ENCODE data around the gene ERICH4.

Gene ERICH4

GRCh38 chr19:41437944-41438574 is 4.9 kb upstream of the ERICH4 start:
- DNase-seq (ENCODE audit: extremely low read depth, low read depth) = no peak
- no peak for TF ChIP-seq CTCF (IDR thresholded peaks at IDR 0.05; ENCODE audit: low read depth, low read length)

DNA sequence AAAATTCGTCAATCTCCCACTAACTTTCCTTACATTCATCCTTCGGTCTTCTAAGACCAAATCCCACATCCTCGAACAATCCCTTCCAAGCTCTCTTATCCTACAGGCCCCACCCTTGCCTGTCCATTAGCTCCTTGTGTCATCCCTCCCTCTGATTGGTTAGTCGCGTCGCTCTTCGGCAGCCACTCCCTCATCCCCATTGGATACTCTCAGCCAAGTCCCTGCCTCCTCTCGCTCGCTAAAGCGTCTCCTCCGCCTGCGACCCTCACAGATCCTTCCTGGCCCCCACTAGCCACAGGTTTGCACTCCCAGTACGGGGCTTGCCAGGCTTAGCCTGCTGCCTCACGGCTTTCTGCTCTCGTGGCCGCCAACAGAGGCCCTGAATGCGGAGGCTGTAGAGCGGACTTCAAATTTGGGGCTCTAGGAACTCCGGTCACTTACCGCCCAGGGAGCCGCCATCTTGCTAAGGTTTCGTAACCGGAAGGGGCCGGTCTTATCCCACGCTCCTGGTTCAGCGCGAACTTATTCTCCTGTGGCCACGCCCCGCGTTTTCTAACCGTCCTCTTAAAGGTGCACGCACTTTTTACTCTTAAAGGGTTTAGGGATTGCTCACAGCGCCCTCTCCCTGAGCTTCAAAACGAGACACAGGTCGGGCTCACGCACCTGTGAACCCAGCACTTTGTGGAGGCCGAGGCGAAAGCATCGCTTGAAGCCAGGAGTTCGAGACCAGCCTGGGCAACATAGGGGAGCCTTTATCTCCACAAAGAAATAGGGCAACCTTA is 3.3 kb upstream of the ERICH4 start, which contains the start of gene DMAC2:
Gene DMAC2 (minus strand): TSS at position 472 of the 782 bp plus-strand sequence. CDS start 13 bp downstream, at position 459.
- peak; percentile 88 for DNase-seq (ENCODE audit: extremely low read depth, low read depth)
- TF ChIP-seq CTCF (IDR thresholded peaks at IDR 0.05; ENCODE audit: low read depth, low read length) = peak; percentile 46

DNA sequence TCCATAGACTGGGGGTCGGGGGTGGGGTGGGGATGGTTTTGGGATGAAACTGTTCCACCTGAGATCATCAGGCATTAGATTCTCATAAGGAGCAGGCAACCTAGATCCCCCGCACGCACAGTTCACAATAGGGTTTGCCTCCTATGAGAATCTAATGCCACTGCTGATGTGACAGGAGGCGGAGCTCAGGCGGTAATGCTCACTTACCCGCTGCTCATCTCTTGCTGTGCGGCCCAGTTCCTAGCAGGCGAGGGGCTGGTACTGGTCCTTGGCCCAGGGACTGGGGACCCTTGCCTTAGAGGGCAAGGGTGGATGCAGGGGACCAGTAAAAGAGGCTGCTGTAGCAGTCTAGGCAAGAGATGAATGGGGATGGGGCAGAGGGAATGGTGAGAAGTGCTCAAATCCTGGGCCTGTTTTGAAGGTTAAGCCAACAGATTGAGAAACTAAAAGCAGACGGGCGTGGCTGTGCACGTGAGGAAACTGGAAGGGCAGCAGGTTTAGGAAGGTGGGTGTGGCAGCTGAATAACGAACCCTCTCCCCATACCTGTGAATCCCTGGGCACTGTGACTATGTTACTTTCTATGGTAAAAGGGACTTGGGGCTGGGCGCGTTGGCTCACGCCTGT is 1.5 kb upstream of the ERICH4 start:
- no peak for DNase-seq (ENCODE audit: extremely low read depth, low read depth)
- no peak for TF ChIP-seq CTCF (IDR thresholded peaks at IDR 0.05; ENCODE audit: low read depth, low read length)

DNA sequence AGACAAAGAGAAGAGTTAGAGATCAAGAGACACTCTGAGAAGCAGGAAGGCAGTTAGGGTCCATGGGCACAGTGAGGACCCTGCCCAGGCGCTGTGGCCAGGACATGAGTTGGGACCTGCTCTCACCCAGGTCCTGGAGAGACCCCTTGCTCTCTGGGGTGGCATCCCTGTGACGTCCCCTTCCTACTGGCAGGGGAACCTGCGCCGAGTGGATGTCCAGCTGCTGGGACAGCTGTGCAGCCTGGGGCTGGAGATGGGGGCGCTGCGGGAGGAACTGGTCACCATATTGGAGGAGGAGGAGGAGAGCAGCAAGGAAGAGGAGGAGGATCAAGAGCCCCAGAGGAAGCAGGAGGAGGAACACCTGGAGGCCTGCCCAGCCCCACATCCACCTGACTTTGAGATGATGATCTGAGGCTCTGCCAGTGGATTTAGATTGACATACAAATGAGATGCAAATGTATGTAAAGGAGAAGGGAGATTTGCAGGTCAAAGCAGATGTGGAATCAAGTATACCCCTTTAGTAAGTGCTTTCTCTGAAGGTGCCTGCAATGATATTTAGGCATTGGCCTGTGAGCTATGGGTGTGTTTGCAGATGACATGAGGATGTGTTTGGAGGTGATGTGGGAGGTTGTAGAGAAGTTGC is 978 bp downstream of the ERICH4 start:
- TF ChIP-seq CTCF (IDR thresholded peaks at IDR 0.05; ENCODE audit: low read depth, low read length) = no peak
- no peak for DNase-seq (ENCODE audit: extremely low read depth, low read depth)

- no peak for DNase-seq (ENCODE audit: extremely low read depth, low read depth)
- TF ChIP-seq CTCF (IDR thresholded peaks at IDR 0.05; ENCODE audit: low read depth, low read length) = no peak
Observed at GRCh38 chr19:41445575-41445974, 2.6 kb downstream of the ERICH4 start.

DNA sequence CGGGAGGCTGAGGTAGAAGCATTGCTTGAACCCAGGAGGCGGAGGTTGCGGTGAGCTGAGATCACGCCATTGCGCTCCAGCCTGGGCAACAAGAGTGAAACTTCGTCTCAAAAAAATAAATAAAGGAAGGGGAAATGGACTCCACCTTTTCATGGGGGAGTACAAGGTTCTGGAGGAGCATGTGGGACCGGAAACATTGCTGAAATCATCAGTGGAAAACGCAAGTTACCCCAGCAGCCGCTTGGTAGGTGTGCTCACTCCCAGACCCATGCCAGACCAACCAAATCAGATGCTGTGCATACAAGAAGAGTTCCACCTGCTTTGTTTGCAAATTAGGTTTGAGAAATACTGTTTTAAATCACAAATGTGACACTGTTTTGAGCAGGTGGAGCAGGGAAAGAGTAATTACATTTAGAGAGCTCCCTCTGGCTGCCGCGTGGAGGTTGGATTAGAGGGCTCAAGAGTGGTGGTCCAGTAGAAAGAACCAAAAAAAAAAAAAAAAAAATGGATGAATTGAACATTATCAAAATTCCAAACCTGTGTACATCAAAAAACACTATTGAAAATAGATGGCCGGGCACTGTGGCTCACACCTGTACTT is 4.9 kb downstream of the ERICH4 start:
- no peak for DNase-seq (ENCODE audit: extremely low read depth, low read depth)
- TF ChIP-seq CTCF (IDR thresholded peaks at IDR 0.05; ENCODE audit: low read depth, low read length) = no peak
